ENCODE results near the gene CDH13.

GRCh38 chr16:83011939-83012338, 385.2 kb downstream of the CDH13 start:
- TF ChIP-seq CTCF (IDR thresholded peaks at IDR 0.05), result no peak
- no peak for TF ChIP-seq POLR2AphosphoS5 (IDR thresholded peaks at IDR 0.05)
- TF ChIP-seq EP300 (IDR thresholded peaks at IDR 0.05), result no peak
